ENCODE data around the gene UHRF1. TPM values are rescaled to one million over a fixed set of nuclear protein-coding genes. Genes with fewer than 3 reads are reported as not detected.
A peak's percentile ranks its signal among the peaks of the same experiment; 100 is the strongest.

Gene UHRF1
- total and polyA plus RNA-seq, 2 of the 13 experiments (the other 11 are each of a cell fraction or from before 2014, with no cell fraction given), result 6.8 to 78.4 TPM

DNA sequence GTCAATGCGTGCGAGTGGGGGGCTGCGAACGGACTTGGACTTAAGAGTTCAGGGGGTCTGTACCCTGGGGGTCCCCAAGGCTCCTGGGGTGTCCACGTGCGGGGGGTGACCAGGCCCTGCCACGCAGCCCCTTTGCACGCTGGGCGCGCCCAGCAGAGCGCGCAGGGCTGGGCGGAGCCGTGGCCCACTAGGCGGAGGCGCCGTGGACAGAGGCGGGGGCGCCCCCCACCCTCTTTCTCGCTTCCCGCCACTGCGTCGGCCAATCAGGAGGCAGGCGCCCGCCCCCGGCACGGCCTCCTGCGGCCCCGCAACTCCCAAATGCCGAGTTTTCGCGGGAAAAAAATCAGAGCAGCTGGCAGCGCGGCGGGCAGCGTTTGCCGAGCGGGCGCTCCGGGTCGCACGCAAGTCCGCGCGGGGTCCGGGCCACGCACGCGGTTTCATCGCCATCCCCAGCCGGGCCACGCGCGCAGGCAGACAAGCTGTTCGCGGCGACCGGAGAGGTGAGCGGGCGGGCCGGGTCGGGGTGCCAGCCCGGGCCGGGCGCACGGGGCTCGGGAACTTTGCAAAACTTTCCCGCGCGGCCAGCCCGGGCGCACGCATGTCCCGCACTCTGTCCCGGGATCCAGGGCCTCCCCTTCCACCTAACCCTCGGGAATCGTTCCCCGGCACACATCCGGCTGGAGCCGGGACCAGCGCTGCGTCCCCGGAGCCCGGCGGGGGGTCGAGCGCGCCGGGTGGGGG lies at the start of gene UHRF1 (continued):
- TF ChIP-seq, protein P1, sequence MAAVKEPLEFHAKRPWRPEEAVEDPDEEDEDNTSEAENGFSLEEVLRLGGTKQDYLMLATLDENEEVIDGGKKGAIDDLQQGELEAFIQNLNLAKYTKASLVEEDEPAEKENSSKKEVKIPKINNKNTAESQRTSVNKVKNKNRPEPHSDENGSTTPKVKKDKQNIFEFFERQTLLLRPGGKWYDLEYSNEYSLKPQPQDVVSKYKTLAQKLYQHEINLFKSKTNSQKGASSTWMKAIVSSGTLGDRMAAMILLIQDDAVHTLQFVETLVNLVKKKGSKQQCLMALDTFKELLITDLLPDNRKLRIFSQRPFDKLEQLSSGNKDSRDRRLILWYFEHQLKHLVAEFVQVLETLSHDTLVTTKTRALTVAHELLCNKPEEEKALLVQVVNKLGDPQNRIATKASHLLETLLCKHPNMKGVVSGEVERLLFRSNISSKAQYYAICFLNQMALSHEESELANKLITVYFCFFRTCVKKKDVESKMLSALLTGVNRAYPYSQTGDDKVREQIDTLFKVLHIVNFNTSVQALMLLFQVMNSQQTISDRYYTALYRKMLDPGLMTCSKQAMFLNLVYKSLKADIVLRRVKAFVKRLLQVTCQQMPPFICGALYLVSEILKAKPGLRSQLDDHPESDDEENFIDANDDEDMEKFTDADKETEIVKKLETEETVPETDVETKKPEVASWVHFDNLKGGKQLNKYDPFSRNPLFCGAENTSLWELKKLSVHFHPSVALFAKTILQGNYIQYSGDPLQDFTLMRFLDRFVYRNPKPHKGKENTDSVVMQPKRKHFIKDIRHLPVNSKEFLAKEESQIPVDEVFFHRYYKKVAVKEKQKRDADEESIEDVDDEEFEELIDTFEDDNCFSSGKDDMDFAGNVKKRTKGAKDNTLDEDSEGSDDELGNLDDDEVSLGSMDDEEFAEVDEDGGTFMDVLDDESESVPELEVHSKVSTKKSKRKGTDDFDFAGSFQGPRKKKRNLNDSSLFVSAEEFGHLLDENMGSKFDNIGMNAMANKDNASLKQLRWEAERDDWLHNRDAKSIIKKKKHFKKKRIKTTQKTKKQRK (IDR thresholded peaks at IDR 0.05; ENCODE audit: low read length), result no peak
- no peak for TF ChIP-seq ZFP36L2 (CRISPR knock-in tag; IDR thresholded peaks at IDR 0.05)
- TF ChIP-seq ZBTB20 (CRISPR knock-in tag; IDR thresholded peaks at IDR 0.05; ENCODE audit: borderline replicate concordance, low read depth), result no peak
- TF ChIP-seq, protein P2, sequence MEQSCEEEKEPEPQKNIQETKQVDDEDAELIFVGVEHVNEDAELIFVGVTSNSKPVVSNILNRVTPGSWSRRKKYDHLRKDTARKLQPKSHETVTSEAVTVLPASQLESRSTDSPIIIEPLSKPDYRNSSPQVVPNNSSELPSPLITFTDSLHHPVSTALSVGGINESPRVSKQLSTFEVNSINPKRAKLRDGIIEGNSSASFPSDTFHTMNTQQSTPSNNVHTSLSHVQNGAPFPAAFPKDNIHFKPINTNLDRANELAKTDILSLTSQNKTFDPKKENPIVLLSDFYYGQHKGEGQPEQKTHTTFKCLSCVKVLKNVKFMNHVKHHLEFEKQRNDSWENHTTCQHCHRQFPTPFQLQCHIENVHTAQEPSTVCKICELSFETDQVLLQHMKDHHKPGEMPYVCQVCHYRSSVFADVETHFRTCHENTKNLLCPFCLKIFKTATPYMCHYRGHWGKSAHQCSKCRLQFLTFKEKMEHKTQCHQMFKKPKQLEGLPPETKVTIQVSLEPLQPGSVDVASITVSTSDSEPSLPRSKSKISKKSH (CRISPR knock-in tag; IDR thresholded peaks at IDR 0.05; ENCODE audit: borderline replicate concordance), result no peak; the same call in 1 of the 2 replicates
- no peak for TF ChIP-seq GPN1 (CRISPR knock-in tag; IDR thresholded peaks at IDR 0.05; ENCODE audit: borderline replicate concordance)
- TF ChIP-seq, protein P3, sequence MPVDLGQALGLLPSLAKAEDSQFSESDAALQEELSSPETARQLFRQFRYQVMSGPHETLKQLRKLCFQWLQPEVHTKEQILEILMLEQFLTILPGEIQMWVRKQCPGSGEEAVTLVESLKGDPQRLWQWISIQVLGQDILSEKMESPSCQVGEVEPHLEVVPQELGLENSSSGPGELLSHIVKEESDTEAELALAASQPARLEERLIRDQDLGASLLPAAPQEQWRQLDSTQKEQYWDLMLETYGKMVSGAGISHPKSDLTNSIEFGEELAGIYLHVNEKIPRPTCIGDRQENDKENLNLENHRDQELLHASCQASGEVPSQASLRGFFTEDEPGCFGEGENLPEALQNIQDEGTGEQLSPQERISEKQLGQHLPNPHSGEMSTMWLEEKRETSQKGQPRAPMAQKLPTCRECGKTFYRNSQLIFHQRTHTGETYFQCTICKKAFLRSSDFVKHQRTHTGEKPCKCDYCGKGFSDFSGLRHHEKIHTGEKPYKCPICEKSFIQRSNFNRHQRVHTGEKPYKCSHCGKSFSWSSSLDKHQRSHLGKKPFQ (CRISPR knock-in tag; IDR thresholded peaks at IDR 0.05; ENCODE audit: insufficient replicate concordance), result peak; percentile 59
- TF ChIP-seq, protein P4, sequence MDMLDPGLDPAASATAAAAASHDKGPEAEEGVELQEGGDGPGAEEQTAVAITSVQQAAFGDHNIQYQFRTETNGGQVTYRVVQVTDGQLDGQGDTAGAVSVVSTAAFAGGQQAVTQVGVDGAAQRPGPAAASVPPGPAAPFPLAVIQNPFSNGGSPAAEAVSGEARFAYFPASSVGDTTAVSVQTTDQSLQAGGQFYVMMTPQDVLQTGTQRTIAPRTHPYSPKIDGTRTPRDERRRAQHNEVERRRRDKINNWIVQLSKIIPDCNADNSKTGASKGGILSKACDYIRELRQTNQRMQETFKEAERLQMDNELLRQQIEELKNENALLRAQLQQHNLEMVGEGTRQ (IDR thresholded peaks at IDR 0.05; ENCODE audit: low read depth, low read length), result no peak
- TF ChIP-seq, protein P4 (CRISPR knock-in tag; IDR thresholded peaks at IDR 0.05; ENCODE audit: borderline replicate concordance), result no peak
- TF ChIP-seq ZBTB7B (CRISPR knock-in tag; IDR thresholded peaks at IDR 0.05), result no peak; the same call in none of the 2 replicates
- TF ChIP-seq ZNF136 (CRISPR knock-in tag; IDR thresholded peaks at IDR 0.05; ENCODE audit: low read depth), result no peak
- TF ChIP-seq ZSCAN25 (CRISPR knock-in tag; IDR thresholded peaks at IDR 0.05), result no peak
- TF ChIP-seq, protein P5, sequence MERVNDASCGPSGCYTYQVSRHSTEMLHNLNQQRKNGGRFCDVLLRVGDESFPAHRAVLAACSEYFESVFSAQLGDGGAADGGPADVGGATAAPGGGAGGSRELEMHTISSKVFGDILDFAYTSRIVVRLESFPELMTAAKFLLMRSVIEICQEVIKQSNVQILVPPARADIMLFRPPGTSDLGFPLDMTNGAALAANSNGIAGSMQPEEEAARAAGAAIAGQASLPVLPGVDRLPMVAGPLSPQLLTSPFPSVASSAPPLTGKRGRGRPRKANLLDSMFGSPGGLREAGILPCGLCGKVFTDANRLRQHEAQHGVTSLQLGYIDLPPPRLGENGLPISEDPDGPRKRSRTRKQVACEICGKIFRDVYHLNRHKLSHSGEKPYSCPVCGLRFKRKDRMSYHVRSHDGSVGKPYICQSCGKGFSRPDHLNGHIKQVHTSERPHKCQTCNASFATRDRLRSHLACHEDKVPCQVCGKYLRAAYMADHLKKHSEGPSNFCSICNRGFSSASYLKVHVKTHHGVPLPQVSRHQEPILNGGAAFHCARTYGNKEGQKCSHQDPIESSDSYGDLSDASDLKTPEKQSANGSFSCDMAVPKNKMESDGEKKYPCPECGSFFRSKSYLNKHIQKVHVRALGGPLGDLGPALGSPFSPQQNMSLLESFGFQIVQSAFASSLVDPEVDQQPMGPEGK (CRISPR knock-in tag; IDR thresholded peaks at IDR 0.05), result peak; percentile 86
- TF ChIP-seq, protein P6, sequence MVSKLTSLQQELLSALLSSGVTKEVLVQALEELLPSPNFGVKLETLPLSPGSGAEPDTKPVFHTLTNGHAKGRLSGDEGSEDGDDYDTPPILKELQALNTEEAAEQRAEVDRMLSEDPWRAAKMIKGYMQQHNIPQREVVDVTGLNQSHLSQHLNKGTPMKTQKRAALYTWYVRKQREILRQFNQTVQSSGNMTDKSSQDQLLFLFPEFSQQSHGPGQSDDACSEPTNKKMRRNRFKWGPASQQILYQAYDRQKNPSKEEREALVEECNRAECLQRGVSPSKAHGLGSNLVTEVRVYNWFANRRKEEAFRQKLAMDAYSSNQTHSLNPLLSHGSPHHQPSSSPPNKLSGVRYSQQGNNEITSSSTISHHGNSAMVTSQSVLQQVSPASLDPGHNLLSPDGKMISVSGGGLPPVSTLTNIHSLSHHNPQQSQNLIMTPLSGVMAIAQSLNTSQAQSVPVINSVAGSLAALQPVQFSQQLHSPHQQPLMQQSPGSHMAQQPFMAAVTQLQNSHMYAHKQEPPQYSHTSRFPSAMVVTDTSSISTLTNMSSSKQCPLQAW (CRISPR knock-in tag; IDR thresholded peaks at IDR 0.05), result no peak
- no peak for TF ChIP-seq NAIF1 (CRISPR knock-in tag; IDR thresholded peaks at IDR 0.05; ENCODE audit: borderline replicate concordance)
- TF ChIP-seq ZMAT3 (CRISPR knock-in tag; conservative IDR thresholded peaks at IDR 0.05), result peak; percentile 71
